DOHH2 (cell line): ENCODE measurements around the gene HOXD8.

Experiments
- H3F3A ChIP-seq: fragments of 200-600 bp; sonication (generic), shearing (Covaris generic); 2 replicates; pipeline ENCODE4 v1.6.0; 2016; ENCODE audit warnings: antibody characterized with exemption, mild to moderate bottlenecking; ENCODE audit not compliant: control insufficient read depth, insufficient read depth
- H3K27ac ChIP-seq: fragments of 200-600 bp; sonication (generic); 2 replicates; pipeline ENCODE4 v1.5.1; 2014; ENCODE audit warnings: low read depth, mild to moderate bottlenecking, low read length, moderate library complexity
- H3K27me3 ChIP-seq: fragments of 200-600 bp; sonication (generic); 2 replicates; pipeline ENCODE4 v1.6.1; 2014; ENCODE audit warnings: mild to moderate bottlenecking, low read length, mixed read lengths; ENCODE audit not compliant: control insufficient read depth
- H3K36me3 ChIP-seq: fragments of 200-600 bp; sonication (generic); 2 replicates; pipeline ENCODE4 v1.6.1; 2014; ENCODE audit warnings: mild to moderate bottlenecking, low read length, moderate library complexity, mixed read lengths; ENCODE audit not compliant: control insufficient read depth
- H3K4me1 ChIP-seq: fragments of 200-600 bp; sonication (generic); 2 replicates; pipeline ENCODE4 v1.6.1; 2014; ENCODE audit warnings: mild to moderate bottlenecking, low read length, mixed read lengths; ENCODE audit not compliant: control insufficient read depth
- H3K4me2 ChIP-seq: fragments of 200-600 bp; sonication (generic); 2 replicates; pipeline ENCODE4 v1.6.0; 2014; ENCODE audit warnings: mild to moderate bottlenecking, low read length, moderate library complexity
- H3K4me3 ChIP-seq: fragments of 200-600 bp; sonication (generic); 2 replicates; pipeline ENCODE4 v1.5.1; 2014; ENCODE audit warnings: mild to moderate bottlenecking, low read length, mixed read lengths
- H3K79me2 ChIP-seq: fragments of 200-600 bp; sonication (generic); 2 replicates; pipeline ENCODE4 v1.6.1; 2014; ENCODE audit warnings: mild to moderate bottlenecking, low read length, mixed read lengths; ENCODE audit not compliant: control insufficient read depth
- H3K9me2 ChIP-seq: fragments of 200-600 bp; sonication (generic); replicated peaks from 2 replicates; pipeline ENCODE4 v1.6.1; 2014; ENCODE audit warnings: mild to moderate bottlenecking, low read length, mixed read lengths; ENCODE audit not compliant: control insufficient read depth
- H3K9me3 ChIP-seq: fragments of 200-600 bp; sonication (generic); 2 replicates; pipeline ENCODE4 v1.6.1; 2014; ENCODE audit warnings: antibody characterized with exemption, low read length, mixed read lengths; ENCODE audit not compliant: control insufficient read depth, insufficient read depth
- H4K20me1 ChIP-seq: fragments of 200-600 bp; sonication (generic); 2 replicates; pipeline ENCODE4 v1.6.0; 2014; ENCODE audit warnings: low read depth, mild to moderate bottlenecking, antibody characterized with exemption, low read length, moderate library complexity; ENCODE audit not compliant: control insufficient read depth, insufficient read depth
- CTCF ChIP-seq: fragments of 200-600 bp; sonication (generic); IDR thresholded peaks from one replicate; pipeline ENCODE4 v1.5.1; 2014; ENCODE audit warnings: antibody characterized with exemption, mild to moderate bottlenecking, low read depth, low read length; ENCODE audit not compliant: poor library complexity, severe bottlenecking
- EZH2phosphoT487 ChIP-seq: fragments of 200-600 bp; sonication (generic); IDR thresholded peaks from 2 replicates; pipeline ENCODE4 v1.6.1; 2017; ENCODE audit warnings: borderline replicate concordance, mild to moderate bottlenecking, antibody characterized with exemption, low read length, moderate library complexity, mixed read lengths

Gene HOXD8

GRCh38 chr2:176114120-176114929, 15.2 kb upstream of the HOXD8 start:
- Histone ChIP-seq H3K4me2 (no peak overlapping the region), H4K20me1 (no peaks in the 10 kb centered on the region), H3K4me3 (no peak overlapping the region), H3K27ac (no peak overlapping the region), H3K27me3 (peaks cover 22% of the 10 kb centered on the region), H3K4me1 (no peaks in the 10 kb centered on the region), H3K36me3 (no peaks in the 10 kb centered on the region), H3K79me2 (no peaks in the 10 kb centered on the region), H3K9me3 (no peaks in the 10 kb centered on the region), H3K9me2 (no peaks in the 10 kb centered on the region), H3F3A (no peaks in the 10 kb centered on the region)
- TF ChIP-seq EZH2phosphoT487 (no peak), CTCF (no peak)

DNA sequence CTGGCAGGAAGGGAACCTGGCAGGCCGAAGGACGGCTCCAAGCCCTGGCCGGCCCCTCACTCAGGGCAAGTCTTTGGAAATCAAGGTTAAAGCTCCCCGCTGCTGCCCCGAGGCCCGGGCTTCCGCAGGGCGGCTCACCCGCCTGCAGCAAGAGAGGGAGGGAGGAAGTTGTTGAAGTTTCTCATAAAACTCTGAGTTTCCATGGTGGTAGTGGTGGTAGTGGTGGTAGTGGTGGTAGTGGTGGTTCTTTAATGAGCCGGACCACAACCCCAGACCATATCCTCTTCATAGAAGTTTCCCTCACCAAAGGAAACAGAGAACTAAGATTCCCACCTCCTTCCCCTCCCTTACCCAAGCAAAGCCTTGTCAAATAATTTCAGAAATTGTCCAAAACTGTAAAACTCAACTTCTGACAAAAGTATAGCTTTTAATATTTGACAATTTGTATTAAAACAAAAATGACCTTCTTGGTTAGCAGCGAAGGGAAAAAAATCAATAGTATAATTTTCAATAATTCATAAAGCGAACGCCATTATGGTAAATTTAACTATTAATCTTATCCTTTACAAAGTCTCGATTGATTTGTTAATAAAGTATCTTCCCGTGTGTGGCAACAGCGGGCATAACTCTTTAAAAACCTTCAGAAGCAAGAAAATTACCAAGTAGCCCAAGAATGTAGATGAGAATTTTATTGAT, 14.4 kb upstream of the HOXD8 start:
- Histone ChIP-seq H4K20me1 (no peaks in the 10 kb centered on the region), H3K9me2 (no peaks in the 10 kb centered on the region), H3K27ac (no peak overlapping the region), H3K79me2 (no peaks in the 10 kb centered on the region), H3K4me1 (no peaks in the 10 kb centered on the region), H3K9me3 (no peaks in the 10 kb centered on the region), H3K27me3 (peaks cover 22% of the 10 kb centered on the region), H3K36me3 (no peaks in the 10 kb centered on the region), H3K4me2 (no peak overlapping the region), H3K4me3 (no peak overlapping the region), H3F3A (no peaks in the 10 kb centered on the region)
- no peak for TF ChIP-seq CTCF
- no peak for TF ChIP-seq EZH2phosphoT487

- H3F3A ChIP-seq: no peaks in the 10 kb centered on the region
- H3K79me2 ChIP-seq: no peaks in the 10 kb centered on the region
- no peaks in the 10 kb centered on the region for H3K36me3 ChIP-seq
- no peak within 1 kb of the TSS for H3K27ac ChIP-seq
- H3K9me2 ChIP-seq: no peaks in the 10 kb centered on the region
- no peaks in the 10 kb centered on the region for H4K20me1 ChIP-seq
- no peak within 1 kb of the TSS for H3K4me2 ChIP-seq
- no peak within 1 kb of the TSS for H3K4me3 ChIP-seq
- H3K27me3 ChIP-seq: peaks cover 24% of the 10 kb centered on the region
- no peak for TF ChIP-seq CTCF
- no peaks in the 10 kb centered on the region for H3K9me3 ChIP-seq
- no peaks in the 10 kb centered on the region for H3K4me1 ChIP-seq
These were observed 13.4 kb upstream of the HOXD8 start, which contains the start of gene HOXD10 for GRCh38 chr2:176115883-176116813. Gene HOXD10, plus strand, starts transcription at chr2:176116778. Its CDS starts 56 bp downstream, at chr2:176116834.
